Right atrium auricular region (tissue), 2 donors: ENCODE measurements around the gene SLC10A6. TPM values are rescaled to one million over a fixed set of nuclear protein-coding genes. Genes with fewer than 3 reads are reported as not detected.

ENCODE experiments used
- DNase-seq: peaks from one replicate; pipeline ENCODE4 v3.0.0-alpha.2; 2019; ENCODE audit warnings: low spot score
- H3K27ac ChIP-seq, 2 donors: fragments of 200-600 bp; sonication (generic); 1 replicate in 1 of 2; 2 replicates in 1 of 2; pipeline ENCODE4 v1.5.1; 2016 to 2019
- H3K27me3 ChIP-seq, 2 donors: fragments of 200-600 bp; sonication (generic); one replicate each; pipeline versions ENCODE4 v1.5.1 to v1.6.0; 2017 to 2019
- H3K36me3 ChIP-seq: fragments of 200-600 bp; sonication (generic); one replicate; pipeline ENCODE4 v1.5.1; 2016
- H3K4me1 ChIP-seq, 2 donors: fragments of 200-600 bp; sonication (generic); one replicate each; pipeline versions ENCODE4 v1.5.1 to v1.6.0; 2017 to 2019
- H3K4me3 ChIP-seq, 2 donors: fragments of 200-600 bp; sonication (generic); 1 replicate in 1 of 2; 2 replicates in 1 of 2; pipeline ENCODE4 v1.5.1; 2017 to 2019; ENCODE audit warnings: mild to moderate bottlenecking in 1 of 2, moderate library complexity in 1 of 2
- H3K9me3 ChIP-seq, 2 donors: fragments of 200-600 bp; sonication (generic); one replicate each; pipeline ENCODE4 v1.5.1; 2019
- CTCF ChIP-seq, 2 donors: fragments of 200-600 bp; sonication (generic); IDR thresholded peaks; one replicate each; pipeline ENCODE4 v1.5.1; 2019; ENCODE audit warnings: antibody characterized with exemption in 2 of 2
- total RNA-seq, 2 donors: library from RNA; depleted of rRNA; stranded (reverse); fragments of >200 nt; gene quantifications; one replicate each; pipeline ENCODE4 v1.1.0, GENCODE V29; 2016

SLC10A6 gene
- total RNA-seq, 2 donors from 2014 or later = 1.3 to 1.7 TPM

GRCh38 chr4:86856896-86857295 is 7.7 kb upstream of the SLC10A6 start:
- no peak for DNase-seq
- Histone ChIP-seq H3K27ac (no peak overlapping the region), H3K36me3 (no peaks in the 10 kb centered on the region), H3K4me3 (no peak overlapping the region), H3K9me3 (no peaks in the 10 kb centered on the region), H3K27me3 (no peaks in the 10 kb centered on the region), H3K4me1 (no peaks in the 10 kb centered on the region)
- TF ChIP-seq CTCF (IDR thresholded peaks at IDR 0.05) = no peak

- DNase-seq = no peak
- Histone ChIP-seq H3K4me3 (no peak overlapping the region), H3K27me3 (no peaks in the 10 kb centered on the region), H3K36me3 (no peaks in the 10 kb centered on the region), H3K27ac (no peak overlapping the region), H3K9me3 (no peaks in the 10 kb centered on the region), H3K4me1 (no peaks in the 10 kb centered on the region)
- no peak for TF ChIP-seq CTCF (IDR thresholded peaks at IDR 0.05)
These were observed 6.4 kb upstream of the SLC10A6 start for GRCh38 chr4:86855572-86855971.

GRCh38 chr4:86853209-86853608 is 4.0 kb upstream of the SLC10A6 start:
- Histone ChIP-seq H3K4me3 (no peak overlapping the region), H3K27me3 (no peaks in the 10 kb centered on the region), H3K4me1 (peaks cover 0 to 12% of the 10 kb centered on the region in 2 donors), H3K27ac (no peak overlapping the region), H3K9me3 (no peaks in the 10 kb centered on the region), H3K36me3 (no peaks in the 10 kb centered on the region)
- no peak for DNase-seq
- no peak for TF ChIP-seq CTCF (IDR thresholded peaks at IDR 0.05)

- Histone ChIP-seq H3K36me3 (no peaks in the 10 kb centered on the region), H3K4me1 (peaks cover 0 to 12% of the 10 kb centered on the region in 2 donors), H3K4me3 (peak overlapping the region; percentile 1 to 35), H3K9me3 (no peaks in the 10 kb centered on the region), H3K27ac (peak overlapping the region; percentile 38 to 67), H3K27me3 (no peaks in the 10 kb centered on the region)
- DNase-seq = no peak
- no peak for TF ChIP-seq CTCF (IDR thresholded peaks at IDR 0.05)
These were observed 1.0 kb downstream of the SLC10A6 start for GRCh38 chr4:86848136-86848535.

GRCh38 chr4:86847571-86847970 is 1.6 kb downstream of the SLC10A6 start:
- peak overlapping the region; percentile 38 to 67 for H3K27ac ChIP-seq
- DNase-seq = no peak
- H3K27me3 ChIP-seq = no peaks in the 10 kb centered on the region

More at GRCh38 chr4:86847571-86847970, 1.6 kb downstream of the SLC10A6 start:
- Histone ChIP-seq H3K4me3 (peak overlapping the region in 1 of 2 donors; percentile 35), H3K36me3 (no peaks in the 10 kb centered on the region), H3K9me3 (no peaks in the 10 kb centered on the region), H3K4me1 (peaks cover 0 to 12% of the 10 kb centered on the region in 2 donors)
- TF ChIP-seq CTCF (IDR thresholded peaks at IDR 0.05) = no peak
